GM18909 (cell line): ENCODE measurements around the gene CNST.
"Not testable (repeated sequence)": the region's sequence is repeated elsewhere in the genome, so short reads cannot be mapped to it uniquely, and the experiment has no call there.

Experiments
- ATAC-seq: cut with Tn5 transposase; IDR thresholded peaks from one replicate; pipeline ENCODE4 v1.9.1; 2021; ENCODE audit warnings: mild to moderate bottlenecking; ENCODE audit not compliant: unreplicated experiment, poor library complexity

The CNST gene

DNA sequence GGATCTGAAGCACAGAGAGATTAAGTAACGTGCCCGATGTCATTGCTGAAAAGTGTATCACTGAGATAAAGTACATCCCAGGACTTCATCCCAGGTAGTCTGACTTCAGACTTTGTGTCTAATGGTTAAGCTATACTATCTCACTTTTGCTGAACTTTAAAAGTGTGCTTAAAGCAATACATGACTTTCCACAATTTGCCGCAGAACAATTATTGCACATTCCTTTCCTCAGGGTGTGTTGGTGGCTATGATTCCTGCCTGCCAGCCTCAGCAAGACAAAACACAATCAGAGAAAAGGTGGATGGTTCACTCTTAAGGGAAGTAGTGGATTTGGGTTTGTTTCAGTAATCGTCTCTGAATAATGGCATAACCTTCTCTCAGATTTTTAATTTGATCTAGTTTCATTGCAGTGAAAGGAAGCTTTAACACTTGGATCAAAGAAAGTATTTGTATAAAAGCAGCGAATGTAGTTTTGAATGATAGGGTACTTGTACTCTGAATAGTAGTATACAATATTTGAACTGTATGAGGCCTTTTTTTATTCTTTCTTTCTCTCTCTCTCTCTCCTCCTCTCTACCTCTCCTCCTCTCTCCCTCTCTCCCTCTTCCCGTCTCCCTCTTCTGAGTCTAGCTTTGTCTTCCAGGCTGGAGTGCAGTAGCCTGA, 47.0 kb downstream of the CNST start:
- no peak for ATAC-seq

DNA sequence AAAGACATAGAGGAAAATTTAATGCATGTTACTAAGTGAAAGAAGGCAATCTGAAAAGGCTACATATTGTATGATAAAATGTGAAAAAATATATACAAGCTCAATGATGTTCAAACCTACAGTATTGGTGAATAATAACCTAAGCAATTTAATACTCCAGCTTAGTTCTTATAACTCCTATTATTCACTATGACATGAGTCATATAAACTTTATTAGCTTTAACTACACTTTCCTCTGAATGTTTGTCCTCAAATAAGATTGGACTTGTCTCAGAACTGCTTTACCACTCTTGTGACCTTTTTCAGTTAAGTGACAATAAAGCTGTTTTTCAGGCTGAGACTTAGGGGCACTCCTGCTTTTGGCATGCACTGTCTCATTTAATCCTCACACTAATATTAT, 50.9 kb downstream of the CNST start:
- ATAC-seq: no peak

DNA sequence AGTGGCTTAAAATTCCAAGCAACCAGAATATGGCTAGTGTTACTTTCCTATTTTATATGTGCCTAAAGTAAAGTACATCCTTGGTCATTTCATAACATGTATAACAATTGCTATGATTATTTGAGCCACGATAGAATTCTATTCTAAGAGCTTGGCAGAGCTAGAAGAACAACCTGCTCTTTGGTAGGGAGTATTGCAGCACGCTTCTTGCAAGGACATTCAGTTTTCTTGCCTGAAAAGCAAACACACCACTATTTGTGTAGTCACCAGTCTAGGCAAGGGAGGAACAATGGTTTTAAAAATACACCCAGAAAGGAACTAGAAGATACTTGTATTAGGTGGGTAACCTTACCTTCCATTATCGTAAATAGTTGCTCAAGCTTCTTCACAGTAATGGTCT, 51.5 kb downstream of the CNST start:
- no peak for ATAC-seq

DNA sequence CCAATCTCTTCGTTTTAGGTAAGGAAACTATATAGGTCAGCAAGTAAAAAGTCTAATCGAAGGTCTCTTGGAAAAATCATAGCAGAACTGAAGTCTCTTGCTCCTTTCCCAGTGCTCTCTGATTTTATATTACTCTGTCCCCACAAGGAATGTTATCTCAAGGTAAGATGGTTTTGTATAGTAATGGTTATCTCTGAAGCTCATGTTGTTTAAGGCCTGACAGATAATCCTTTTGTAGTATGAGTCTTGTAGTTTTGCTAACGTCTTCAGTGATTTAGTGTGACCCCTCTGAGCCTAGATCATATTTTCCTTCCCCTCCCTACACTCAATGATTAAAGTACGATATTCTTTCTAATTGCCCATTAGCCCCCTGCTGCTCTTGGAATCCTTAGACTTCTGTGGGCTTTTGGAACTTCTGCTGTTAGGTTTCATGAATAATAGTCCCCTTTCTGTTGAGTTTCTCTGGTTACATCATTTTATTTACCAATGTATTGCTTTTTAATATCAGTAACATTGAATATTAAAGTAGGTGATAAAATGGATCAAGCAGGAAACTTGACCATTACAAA, 52.1 kb downstream of the CNST start:
- no peak for ATAC-seq

GRCh38 chr1:246622035-246622652, 55.9 kb downstream of the CNST start:
- ATAC-seq: no peak

- ATAC-seq: no peak
Measured at GRCh38 chr1:246624091-246624490, 57.8 kb downstream of the CNST start.

DNA sequence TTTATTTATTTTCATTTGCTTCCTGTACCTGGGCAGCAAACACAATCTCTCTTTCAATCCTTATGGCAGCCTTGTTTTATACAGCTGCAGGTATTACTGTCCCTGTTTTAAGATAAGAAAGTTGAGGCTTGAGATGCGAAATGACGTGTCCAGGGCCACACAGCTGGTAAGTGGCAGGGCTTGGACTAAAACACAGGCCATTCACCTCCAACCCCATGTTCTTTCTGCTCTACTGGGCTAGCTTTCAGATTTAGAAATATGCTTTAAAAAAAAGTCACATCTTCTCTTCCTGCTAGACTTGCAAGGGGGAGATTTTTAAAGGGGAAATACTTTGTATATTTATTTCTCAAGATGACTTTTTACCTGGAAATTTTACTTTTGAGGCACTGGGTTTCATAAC, 62.8 kb downstream of the CNST start:
- peak; percentile 95 for ATAC-seq

DNA sequence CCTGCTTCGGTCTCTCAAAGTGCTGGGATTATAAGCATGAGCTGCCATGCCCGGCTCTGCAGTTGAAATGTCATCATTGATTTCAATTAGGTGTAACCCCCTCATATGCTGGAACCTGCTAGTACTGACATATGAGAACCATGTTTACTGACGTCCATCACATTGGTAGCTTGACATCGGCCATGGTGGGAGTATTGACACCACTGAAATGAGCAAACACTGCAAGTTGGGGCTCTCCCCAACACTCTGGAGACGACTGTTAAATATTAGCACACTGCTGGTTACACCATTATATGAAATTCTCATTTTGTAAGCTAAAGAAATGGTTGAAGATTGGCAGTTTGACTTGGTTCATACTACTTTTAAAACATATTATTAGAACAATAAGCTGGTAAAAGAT, 63.7 kb downstream of the CNST start:
- ATAC-seq: peak; percentile 44

DNA sequence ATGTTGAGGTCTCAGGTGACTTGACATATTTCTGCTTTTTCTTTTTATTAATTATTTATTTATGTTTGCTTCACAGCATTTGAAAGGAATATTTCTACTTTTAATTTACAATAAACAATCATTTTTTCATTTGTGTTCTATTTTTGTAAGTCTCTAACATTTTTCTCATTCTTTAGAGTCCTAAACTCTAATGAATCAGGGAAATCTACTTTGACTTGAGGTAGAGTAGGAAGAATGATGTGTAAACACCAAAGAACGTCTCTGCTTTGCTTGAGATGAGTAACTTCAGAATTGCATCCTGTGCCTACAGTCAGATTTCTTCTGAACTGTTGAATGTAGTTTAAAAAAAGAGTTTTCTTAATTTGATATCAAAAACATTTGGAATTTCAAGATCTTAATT, 65.2 kb downstream of the CNST start:
- ATAC-seq: no peak

GRCh38 chr1:246632281-246633168, 66.3 kb downstream of the CNST start:
- no peak for ATAC-seq

DNA sequence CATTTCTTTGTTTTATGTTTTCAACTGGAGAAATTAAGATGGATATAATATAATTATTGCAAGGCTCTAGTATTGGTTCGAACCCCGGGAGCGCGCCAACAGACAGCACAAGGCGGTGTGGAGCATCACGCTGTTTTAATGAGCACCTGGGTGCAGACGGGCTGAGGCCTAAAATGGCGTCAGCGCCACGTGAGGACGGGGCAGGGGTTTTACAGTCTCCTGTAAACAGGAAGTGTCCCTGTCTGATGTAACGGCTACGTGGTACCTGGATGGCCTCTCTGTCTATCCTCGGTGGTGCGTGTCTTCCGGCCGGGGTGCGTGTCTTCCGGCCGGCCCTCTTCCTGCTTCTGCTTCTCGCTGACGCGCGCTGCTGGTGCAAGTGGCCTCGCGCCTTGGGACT, 68.4 kb downstream of the CNST start:
- not testable (repeated sequence) for ATAC-seq

DNA sequence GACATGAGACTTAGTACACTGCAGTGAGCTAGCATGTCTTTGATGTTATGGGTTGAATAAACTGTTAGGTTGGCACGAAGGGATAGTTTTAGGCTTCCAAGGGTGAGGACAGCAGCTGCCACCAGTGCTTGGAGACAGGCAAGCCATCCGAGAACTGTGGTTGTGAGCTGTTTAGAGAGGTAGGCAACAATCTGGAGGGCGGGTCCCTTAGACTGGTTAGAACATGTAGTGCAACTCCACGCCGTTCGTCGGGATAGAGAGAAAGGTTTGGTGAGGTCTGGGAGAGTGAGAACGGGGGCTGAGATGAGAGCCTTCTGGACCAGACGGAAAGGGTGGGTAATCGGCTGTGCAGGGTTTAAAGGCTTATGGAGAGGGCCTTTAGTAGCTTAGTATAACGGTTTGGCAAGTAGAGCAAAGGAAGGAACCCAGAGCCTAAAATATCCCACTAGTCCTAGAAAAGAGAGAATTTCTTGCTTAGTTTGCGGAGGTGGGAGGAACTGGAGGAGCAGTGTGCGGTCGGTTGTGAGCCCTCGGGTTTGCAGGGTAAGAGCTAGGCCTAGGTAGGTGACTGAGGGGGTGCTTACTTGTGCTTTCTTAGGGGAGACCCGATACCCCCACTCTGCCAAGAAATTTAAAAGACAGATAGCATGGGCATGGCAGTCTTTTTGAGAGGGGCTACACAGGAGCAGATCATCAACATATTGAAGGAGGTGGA, 72.8 kb downstream of the CNST start:
- no peak for ATAC-seq

DNA sequence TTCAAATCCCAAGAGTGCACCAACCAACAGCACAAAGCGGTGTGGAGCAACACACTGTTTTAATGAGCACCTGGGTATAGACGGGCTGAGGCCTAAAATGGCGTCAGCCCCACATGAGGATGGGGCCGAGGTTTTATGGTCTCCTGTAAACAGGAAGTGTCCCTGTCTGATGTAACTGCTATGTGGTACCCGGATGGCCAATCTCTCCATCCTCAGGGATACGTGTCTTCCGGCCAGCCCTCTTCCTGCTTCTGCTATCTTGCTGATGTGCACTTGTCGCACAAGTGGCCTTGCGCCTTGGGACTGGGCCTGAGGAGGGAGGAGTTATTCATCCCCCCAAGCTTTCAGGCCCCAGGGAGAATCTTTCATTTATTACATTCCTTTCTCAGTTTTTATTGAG, 73.5 kb downstream of the CNST start:
- ATAC-seq: no peak

DNA sequence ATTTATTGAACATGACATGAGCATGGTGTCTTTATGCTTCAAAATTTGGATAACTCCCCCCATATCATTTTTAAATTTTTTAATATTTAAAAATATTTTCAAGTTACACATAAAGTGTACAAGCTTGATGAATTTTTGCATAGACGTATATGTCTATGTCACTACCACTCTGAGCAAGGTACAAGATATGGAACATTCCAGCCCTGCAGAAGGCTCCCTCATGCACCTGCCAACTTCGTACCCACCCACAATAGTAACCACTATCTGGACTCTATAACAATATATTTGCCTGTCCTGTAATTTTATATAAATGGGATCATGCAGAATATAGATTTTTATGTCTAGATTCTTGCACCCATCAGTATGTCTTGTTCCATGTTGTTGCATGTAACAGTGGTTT, 74.5 kb downstream of the CNST start:
- ATAC-seq: no peak

DNA sequence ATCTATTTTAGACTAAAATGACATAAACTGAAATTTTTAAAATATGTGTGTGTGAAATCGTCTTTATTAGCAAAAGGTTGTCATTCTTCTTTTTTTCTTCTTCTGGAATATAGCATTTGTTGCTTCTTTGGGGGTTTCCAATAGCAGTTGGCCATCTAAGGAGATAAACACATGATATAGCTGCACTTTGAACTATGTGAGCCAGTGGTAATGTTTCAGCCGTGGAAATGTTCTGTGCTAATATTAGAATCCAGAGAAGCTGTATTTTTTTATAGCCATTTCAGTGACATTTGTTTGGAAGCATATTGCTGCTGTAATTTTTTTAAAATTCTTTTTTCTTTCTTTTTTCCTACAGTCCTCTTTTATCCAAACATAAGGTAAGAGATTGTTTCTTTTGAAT, 75.1 kb downstream of the CNST start:
- no peak for ATAC-seq

- ATAC-seq: no peak
Measured at GRCh38 chr1:246642719-246643118, 76.5 kb downstream of the CNST start.

DNA sequence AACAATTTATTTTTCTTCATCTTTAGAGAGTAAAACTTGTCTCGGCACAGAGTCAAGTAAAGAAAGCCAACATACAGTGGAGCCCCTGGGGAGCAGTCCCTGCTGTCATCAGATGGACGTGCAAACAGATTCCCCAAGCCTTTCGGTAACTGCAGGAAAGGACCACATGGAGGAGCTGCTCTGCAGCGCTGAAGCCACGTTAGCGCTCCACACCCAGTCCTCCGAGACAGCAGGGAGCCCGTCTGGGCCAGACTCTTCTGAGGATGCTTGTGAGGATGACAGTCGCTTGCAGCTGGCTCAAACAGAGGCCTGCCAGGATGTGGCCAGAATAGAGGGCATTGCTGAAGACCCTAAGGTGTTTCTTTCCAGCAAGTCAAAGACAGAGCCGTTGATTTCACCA, 80.9 kb downstream of the CNST start:
- no peak for ATAC-seq

- no peak for ATAC-seq
Measured at GRCh38 chr1:246647513-246647912, 81.3 kb downstream of the CNST start.

GRCh38 chr1:246651012-246651695, 84.9 kb downstream of the CNST start:
- no peak for ATAC-seq

GRCh38 chr1:246658567-246658966, 92.3 kb downstream of the CNST start:
- no peak for ATAC-seq
